ENCODE data around the gene DDX24. TPM values are rescaled to one million over a fixed set of nuclear protein-coding genes. Genes with fewer than 3 reads are reported as not detected.

Gene DDX24
- total and polyA plus RNA-seq, 9 of the 15 experiments (the other 6 are each of a cell fraction or from before 2014, with no cell fraction given): 82.4 to 175 (median 122) TPM

DNA sequence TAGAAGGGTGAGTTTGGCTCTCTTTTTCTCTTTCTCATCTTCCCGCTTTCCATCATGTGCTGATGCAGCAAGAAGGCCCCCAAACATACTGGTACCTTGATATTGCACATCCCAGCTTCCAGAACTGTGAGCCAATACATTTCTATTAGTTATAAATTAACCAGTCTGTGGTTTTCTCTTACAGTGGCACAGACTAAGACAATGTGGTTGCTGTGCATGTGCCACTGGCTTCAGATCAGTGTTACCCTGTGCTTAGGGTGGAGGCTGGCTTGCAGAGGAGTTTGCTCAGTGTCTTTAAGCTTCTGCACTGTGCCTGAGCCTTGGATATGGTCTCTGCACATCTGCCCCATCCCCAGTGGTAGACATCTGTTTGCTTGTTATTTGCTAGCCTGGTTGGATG is 42.9 kb upstream of the DDX24 start:
- no peak for FAIRE-seq
- in situ Hi-C loops (cut with MboI) (no loop called here), intact Hi-C loops (cut with micrococcal nuclease) (no loop called here)
- no peaks in the 10 kb centered on the region for H3K79me2 ChIP-seq (ENCODE audit: control insufficient read depth, insufficient read depth, low read length)
- H3K9me3 ChIP-seq (replicated peaks; ENCODE audit: control insufficient read depth, insufficient read depth, low read depth, low read length): no peaks in the 10 kb centered on the region
- DNase-seq (ENCODE audit: extremely low read depth in 1 of 4, low spot score in 3 of 4): no peak
- ChIA-PET POLR2A (interaction anchor here (1.1 kb wide), 1 partner anchor 13 kb away, joined by 5 read pairs; the partner anchor contains the start of gene IFI27), CTCF (ENCODE audit: low intra/inter-chr PET ratio) (no interaction called here)
- TF ChIP-seq, protein P1, sequence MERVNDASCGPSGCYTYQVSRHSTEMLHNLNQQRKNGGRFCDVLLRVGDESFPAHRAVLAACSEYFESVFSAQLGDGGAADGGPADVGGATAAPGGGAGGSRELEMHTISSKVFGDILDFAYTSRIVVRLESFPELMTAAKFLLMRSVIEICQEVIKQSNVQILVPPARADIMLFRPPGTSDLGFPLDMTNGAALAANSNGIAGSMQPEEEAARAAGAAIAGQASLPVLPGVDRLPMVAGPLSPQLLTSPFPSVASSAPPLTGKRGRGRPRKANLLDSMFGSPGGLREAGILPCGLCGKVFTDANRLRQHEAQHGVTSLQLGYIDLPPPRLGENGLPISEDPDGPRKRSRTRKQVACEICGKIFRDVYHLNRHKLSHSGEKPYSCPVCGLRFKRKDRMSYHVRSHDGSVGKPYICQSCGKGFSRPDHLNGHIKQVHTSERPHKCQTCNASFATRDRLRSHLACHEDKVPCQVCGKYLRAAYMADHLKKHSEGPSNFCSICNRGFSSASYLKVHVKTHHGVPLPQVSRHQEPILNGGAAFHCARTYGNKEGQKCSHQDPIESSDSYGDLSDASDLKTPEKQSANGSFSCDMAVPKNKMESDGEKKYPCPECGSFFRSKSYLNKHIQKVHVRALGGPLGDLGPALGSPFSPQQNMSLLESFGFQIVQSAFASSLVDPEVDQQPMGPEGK (CRISPR knock-in tag; IDR thresholded peaks at IDR 0.05; ENCODE audit: borderline replicate concordance): no peak
- no peak for TF ChIP-seq SETDB1 (IDR thresholded peaks at IDR 0.05; ENCODE audit: low read length)
- TF ChIP-seq, protein P2, sequence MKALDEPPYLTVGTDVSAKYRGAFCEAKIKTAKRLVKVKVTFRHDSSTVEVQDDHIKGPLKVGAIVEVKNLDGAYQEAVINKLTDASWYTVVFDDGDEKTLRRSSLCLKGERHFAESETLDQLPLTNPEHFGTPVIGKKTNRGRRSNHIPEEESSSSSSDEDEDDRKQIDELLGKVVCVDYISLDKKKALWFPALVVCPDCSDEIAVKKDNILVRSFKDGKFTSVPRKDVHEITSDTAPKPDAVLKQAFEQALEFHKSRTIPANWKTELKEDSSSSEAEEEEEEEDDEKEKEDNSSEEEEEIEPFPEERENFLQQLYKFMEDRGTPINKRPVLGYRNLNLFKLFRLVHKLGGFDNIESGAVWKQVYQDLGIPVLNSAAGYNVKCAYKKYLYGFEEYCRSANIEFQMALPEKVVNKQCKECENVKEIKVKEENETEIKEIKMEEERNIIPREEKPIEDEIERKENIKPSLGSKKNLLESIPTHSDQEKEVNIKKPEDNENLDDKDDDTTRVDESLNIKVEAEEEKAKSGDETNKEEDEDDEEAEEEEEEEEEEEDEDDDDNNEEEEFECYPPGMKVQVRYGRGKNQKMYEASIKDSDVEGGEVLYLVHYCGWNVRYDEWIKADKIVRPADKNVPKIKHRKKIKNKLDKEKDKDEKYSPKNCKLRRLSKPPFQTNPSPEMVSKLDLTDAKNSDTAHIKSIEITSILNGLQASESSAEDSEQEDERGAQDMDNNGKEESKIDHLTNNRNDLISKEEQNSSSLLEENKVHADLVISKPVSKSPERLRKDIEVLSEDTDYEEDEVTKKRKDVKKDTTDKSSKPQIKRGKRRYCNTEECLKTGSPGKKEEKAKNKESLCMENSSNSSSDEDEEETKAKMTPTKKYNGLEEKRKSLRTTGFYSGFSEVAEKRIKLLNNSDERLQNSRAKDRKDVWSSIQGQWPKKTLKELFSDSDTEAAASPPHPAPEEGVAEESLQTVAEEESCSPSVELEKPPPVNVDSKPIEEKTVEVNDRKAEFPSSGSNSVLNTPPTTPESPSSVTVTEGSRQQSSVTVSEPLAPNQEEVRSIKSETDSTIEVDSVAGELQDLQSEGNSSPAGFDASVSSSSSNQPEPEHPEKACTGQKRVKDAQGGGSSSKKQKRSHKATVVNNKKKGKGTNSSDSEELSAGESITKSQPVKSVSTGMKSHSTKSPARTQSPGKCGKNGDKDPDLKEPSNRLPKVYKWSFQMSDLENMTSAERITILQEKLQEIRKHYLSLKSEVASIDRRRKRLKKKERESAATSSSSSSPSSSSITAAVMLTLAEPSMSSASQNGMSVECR (CRISPR knock-in tag; IDR thresholded peaks at IDR 0.05): no peak
- TF ChIP-seq, protein P3, sequence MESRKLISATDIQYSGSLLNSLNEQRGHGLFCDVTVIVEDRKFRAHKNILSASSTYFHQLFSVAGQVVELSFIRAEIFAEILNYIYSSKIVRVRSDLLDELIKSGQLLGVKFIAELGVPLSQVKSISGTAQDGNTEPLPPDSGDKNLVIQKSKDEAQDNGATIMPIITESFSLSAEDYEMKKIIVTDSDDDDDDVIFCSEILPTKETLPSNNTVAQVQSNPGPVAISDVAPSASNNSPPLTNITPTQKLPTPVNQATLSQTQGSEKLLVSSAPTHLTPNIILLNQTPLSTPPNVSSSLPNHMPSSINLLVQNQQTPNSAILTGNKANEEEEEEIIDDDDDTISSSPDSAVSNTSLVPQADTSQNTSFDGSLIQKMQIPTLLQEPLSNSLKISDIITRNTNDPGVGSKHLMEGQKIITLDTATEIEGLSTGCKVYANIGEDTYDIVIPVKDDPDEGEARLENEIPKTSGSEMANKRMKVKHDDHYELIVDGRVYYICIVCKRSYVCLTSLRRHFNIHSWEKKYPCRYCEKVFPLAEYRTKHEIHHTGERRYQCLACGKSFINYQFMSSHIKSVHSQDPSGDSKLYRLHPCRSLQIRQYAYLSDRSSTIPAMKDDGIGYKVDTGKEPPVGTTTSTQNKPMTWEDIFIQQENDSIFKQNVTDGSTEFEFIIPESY (CRISPR knock-in tag; IDR thresholded peaks at IDR 0.05): no peak
- no peak for TF ChIP-seq TBL1XR1 (IDR thresholded peaks at IDR 0.05; ENCODE audit: low read length in 2 of 2)
- H3K4me2 ChIP-seq (ENCODE audit: insufficient read depth, low read length): no peak overlapping the region
- H4K20me1 ChIP-seq (replicated peaks; ENCODE audit: control insufficient read depth, insufficient read depth, low read length): no peaks in the 10 kb centered on the region
- H3K4me1 ChIP-seq (replicated peaks in 1 of 2; ENCODE audit: control insufficient read depth in 2 of 2, insufficient read depth in 2 of 2, low read length in 2 of 2): no peaks in the 10 kb centered on the region; a peak in 1 of 5 replicates
- H3K4me3 ChIP-seq: no peak overlapping the region
- ATAC-seq: no peak
- no TSS peak for BruUV-seq (replicated peaks)
- no peaks in the 10 kb centered on the region for H3K36me3 ChIP-seq (ENCODE audit: control insufficient read depth, insufficient read depth, low read length)
- WGBS (ENCODE audit: insufficient coverage, low coverage, missing lambda C conversion rate): 0% methylated on average over 1 of the region's 1 CpG
- H3K27me3 ChIP-seq (ENCODE audit: control insufficient read depth in 2 of 2, insufficient read depth in 2 of 2, low read length in 2 of 2): peaks cover 0 to 20% of the 10 kb centered on the region in 2 experiments; a peak in 2 of 5 replicates
- no peak overlapping the region for H2AFZ ChIP-seq (ENCODE audit: low read depth, low read length)
- H3K27ac ChIP-seq (ENCODE audit: extremely low read depth, low read depth, low read length): no peak overlapping the region
- H3K9ac ChIP-seq (ENCODE audit: insufficient read depth in 1 of 2, low read depth in 2 of 2, low read length in 2 of 2): no peak overlapping the region
- H3K9me1 ChIP-seq (ENCODE audit: control insufficient read depth, insufficient read depth, low read length): no peaks in the 10 kb centered on the region
